Measurements from ENCODE around the gene PPP1R12C. TPM values are rescaled to one million over a fixed set of nuclear protein-coding genes. Genes with fewer than 3 reads are reported as not detected.

Gene PPP1R12C
- total RNA-seq, 1 donor from 2014 or later: 34.0 TPM

DNA sequence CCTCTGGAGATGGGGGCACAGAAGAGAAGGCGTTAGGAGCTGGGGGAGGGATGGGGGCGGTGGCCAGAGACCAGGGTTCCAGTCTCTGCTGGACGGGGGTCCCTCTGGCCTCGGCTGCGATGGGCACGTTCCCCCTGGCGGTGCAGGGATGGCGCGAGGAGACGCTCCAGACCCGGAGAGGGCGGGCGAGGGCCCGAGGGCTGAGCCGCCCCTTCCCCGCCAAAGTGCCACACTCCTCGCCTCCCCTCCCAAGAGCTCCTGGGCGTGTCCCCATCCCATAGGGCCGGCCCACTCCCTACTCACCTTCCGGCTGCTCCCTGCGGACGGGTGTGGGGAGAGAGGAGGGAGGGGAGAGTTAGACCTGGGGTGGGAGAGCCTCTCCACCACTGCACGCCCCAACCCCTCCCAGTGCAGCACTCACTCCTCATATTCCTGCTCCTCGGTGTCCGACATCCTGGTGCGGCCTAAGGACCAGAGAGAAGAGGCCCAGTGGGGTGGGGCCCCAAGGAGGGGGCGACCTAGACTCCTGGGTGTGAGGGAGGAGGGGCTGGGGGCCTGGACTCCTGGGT is 29.4 kb upstream of the PPP1R12C start:
- no peak for DNase-seq

DNA sequence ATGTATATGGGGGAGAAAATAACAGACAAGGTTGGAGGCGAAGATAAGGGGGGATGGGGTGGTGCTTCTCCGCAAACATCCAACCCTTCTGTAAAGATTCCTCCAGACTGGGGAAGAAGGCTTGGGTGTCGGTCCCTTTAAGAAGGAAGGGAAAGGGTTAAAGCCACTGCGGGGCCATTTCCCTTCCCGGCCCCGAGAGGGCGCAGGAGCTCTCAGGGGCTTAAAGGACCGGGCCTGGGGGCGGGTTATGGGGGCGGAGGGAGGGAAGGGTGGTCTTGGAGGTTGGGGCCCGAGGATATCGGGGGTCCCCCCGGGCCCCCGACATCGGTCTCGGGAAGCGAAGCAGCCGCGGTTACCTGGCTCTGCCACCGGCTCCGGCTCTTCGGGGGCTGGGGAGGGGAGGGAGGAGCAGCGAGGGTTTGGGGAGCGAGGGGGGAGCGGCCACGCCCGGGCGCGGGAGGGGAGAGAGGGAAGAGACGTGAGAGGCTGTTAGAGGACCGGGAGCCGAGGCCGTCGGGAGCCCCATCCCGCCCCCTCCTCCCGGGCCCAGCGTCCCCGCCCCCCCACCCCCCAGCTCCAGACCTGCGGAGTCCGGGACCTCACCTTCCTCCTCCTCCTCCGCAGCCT is 28.8 kb upstream of the PPP1R12C start:
- no peak for DNase-seq

DNA sequence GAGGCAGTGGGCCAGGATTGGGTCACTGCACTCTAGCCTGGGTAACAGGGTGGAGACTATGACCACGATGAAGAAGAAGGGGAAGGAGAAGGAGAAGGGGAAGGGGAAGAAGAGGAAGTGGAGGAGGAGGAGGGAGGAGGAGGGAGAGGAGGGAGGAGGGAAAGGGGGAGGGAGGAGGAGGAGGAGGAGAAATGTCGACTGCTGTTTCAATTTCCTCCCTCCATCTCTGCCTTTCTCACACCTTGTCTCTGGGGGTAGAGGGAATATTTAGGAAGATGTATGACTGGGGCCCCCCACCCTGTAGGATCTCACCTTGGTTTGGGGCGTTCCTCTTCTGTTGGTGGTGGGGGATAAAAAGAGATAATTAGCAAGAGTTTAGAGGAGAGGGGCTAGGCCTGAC is 27.8 kb upstream of the PPP1R12C start:
- DNase-seq: no peak

DNA sequence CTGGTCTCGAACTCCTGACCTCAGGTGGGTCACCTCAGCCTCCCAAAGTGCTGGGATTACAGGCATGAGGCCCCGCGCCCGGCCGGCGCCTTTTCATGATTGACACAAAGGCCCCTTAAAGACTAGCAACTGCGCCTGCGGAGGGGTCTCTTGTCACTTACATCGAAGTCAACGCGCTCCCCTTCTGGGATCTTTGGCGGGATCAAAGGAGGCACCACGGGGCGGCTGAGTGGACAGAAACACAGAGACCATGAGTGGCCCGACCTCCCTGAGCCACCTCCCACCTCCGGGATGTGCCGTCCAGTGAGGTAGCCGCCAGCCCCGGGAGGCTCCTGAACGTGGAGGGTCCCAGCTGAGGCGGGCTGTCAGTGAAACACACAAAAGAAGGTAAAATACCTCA is 24.3 kb upstream of the PPP1R12C start:
- no peak for DNase-seq

DNA sequence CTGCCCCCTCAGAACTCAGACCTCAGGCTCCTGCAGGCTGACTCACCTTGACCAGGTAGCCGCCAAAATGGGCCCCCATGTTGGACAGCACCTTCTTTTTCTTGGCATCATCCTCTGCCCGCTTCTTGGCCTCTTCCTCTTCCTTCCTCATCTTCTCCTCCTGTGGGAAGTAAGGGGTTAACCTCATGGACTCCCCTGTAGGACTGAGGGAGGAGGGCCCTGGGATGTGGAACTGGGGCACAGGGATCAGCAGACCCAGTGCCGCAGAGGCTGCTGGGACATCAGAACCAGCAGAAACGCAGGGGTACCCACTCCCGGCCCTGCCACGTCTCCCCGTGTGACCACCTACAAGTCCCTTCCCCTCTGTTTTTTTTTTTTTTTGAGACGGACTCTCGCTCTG is 20.5 kb upstream of the PPP1R12C start:
- no peak for DNase-seq

DNA sequence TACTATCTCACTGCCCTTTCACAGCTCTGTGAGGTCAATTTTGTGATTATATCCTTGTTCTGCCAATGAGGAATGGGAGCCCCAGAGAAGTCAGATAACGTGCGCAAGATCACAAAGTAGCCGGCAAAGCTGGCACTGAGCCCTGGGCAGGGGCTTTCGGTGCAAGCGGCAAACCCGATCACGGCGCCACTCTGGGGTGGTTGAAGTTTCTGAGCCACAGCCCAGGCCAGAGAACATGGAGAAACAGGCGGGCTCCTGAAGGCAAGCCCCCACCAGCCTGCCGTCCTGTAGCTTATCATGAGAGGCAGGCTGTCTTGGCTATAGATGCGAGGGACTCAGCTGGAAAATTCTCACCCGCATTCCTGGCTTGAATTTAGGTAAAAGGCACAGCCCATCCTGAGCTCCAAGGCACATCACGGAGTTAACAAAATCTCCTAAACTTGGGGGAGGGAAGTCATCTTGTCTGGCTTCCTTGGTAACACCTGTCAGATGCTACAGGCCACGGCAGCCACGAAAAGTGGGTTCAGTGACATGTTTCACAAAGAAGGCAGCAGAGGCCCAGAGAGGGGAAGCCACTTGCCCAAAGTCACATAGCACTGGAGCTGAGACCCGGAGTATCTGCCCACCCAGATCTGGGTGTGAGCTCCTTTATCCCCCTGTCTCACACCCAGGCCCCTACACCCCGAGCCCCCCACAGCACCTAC is 19.1 kb upstream of the PPP1R12C start:
- no peak for DNase-seq

DNA sequence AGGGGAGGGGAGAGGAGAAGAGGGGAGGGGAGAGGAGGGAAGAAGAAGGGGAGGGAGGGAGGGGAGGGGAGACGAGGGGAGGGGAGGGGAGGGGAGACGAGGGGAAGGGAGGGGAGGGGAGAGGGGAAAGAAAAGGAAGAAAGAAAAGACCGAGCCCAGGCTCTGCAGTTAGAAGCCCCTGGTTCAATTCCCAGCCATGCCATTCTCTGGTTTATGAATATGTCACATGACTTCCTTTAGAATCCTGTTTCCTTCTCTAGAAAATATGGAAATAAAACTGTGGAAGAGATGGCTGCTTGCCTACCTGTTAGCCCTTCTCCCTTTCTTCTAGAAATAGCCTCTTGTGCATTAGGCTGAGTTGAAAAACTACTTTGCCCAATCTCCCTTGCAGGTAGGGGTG is 17.3 kb upstream of the PPP1R12C start:
- DNase-seq: no peak

DNA sequence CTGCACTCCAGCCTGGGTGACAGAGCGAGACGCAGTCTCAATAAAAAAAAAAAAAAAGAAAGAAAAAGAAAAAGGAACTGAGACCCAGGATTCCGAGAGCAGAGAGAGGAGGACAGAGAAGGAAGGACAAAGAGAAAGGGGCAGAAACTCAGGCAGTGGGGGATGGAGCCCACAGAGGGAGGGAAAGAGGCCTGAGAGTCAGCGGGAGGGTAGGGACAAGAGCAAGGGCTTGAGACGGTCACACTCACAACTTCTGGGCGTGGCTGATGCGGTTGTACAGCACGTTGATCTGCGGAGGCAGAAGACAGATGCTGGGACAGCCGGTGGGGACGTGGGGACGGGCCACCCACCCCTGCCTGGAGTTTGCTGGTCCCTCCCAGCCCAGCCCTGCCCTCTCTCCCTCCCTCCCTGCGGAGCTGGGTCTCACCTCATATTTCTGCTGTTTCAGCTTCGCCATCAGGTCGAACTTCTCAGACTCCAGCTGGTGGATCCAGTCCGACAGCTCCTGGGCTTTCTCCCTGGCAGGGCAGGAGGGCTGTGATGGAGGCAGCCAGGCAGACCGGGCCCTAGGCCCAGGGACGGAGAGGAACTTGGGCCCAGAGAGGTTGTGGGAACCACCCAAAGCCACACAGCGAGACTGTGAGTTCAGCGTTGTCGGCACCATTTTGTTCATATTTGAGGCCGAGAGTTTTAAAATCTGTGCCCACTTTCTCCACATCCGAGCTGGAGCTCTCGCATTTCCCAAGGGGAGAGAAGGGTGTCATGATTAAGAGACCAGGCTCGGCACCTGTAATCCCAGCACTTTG is 16.4 kb upstream of the PPP1R12C start:
- no peak for DNase-seq

DNA sequence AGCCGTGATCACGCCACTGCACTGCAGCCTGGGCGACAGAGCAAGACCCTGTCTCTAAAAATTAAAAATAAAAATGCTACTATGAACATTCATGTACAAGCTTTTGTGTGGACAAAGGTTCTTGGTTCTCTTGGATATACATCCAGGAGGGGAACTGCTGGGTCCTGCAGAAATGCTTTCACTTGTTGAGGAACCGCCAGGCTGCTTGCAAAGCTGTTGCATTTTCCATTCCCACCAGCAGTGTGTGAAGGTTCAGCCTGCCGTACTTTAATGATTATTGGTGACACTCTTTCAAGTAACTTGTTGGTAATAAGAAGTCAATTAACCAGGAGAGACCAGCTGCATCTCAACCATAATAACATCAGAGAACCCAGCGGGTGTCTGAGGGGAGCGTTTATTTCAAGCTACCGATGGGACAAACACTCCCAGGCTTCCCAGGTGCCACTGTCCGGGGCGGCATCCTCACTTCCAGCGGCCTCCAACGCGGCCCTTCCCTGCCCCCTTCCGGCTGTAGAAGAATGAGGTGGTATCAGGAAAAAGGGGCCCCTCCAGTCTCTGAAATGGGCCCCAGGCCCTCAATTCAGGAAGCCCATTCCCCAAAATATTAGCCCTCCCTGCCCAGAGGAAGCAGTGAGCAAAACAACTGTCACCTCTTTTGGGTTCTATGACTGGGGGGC is 15.2 kb upstream of the PPP1R12C start:
- DNase-seq: no peak

DNA sequence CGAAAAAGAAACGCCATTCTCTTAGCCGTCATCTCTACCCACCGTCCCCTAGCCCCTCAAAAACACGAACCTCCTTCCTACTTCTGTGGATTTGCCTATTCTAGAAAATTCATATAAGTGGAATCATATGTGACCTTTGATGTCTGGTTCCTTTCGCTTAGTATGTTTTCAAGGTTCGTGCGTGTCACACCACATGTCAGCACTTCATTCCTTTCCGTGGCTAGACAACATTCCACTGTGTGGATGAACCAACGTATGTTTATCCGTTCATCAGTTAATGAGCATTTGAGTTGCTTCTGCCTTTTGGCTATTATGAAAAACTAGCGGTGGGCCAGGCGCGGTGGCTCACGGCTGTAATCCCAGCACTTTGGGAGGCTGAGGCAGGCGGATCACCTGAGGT is 14.0 kb upstream of the PPP1R12C start:
- DNase-seq: no peak

DNA sequence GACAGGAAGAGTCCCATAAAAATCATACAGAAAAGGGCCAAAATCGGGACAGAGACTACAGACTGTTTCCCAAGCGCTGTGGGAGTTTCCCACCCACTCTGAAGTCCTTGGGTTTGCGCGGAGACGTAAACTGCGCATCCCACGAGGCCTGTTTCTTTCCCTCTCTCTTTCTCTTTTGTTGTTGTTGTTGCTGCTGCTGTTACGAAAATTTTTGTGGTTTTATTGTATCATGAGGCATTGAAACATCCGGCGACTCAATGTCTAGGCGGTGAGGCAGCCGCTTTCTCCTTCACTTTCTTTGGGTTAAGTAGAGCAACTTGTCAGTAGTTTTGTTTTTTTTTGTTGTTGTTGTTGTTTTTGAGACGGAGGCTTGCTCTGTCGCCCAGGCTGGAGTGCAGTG is 1.6 kb upstream of the PPP1R12C start:
- DNase-seq: no peak

DNA sequence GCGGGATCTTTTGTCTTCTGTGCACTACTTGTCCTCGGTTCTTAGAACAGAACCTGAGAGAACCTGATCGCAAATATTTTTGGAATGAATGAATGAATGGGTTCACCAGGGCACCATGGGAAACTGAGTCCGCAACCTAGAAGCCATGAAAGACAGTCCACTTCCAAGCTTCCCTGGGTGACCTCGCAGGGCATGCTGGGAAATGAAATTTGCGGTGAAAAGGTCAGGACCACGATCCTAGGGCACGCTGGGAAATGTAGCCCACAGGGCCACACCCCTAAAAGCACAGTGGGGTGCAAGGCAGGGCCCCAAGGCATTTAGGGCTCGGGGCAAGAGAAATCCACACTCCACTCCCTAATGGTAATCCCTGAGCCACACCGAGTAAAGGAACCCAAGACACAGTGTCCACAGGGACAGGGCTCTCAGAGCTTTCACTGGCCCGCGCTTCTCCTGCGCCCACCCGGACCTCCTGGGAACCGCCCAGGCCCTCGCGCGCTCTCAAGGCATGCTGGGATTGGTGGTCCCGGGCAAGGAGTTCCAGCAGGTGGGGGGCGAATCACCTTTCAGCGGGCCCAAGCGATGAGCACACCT is 1.1 kb upstream of the PPP1R12C start:
- DNase-seq: peak; percentile 31

DNA sequence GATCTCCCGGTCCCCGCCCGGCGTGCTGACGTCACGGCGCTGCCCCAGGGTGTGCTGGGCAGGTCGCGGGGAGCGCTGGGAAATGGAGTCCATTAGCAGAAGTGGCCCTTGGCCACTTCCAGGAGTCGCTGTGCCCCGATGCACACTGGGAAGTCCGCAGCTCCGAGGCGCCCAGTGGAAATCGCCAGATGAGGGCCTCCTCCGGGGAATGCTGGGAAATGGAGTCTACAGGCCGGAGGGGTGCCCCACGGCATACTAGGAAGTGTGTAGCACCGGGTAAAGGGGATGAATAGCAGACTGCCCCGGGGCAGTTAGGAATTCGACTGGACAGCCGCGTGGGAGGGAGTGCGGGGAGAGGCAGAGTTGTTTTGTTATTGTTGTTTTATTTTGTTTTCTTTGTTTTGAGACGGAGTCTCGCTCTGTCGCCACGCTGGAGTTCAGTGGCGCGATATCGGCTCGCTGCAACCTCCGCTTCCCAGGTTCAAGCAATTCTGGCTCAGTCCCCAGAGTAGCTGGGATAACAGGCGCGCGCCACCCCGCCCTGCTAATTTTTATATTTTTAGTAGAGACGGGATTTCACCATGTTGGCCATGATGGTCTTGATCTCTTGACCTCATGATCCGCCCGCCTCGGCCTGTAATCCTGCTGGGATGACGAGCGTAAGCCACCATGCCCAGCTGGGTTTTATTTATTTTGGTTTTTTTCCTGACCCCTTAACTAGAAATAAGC is 390 bp upstream of the PPP1R12C start:
- DNase-seq: peak; percentile 99

DNA sequence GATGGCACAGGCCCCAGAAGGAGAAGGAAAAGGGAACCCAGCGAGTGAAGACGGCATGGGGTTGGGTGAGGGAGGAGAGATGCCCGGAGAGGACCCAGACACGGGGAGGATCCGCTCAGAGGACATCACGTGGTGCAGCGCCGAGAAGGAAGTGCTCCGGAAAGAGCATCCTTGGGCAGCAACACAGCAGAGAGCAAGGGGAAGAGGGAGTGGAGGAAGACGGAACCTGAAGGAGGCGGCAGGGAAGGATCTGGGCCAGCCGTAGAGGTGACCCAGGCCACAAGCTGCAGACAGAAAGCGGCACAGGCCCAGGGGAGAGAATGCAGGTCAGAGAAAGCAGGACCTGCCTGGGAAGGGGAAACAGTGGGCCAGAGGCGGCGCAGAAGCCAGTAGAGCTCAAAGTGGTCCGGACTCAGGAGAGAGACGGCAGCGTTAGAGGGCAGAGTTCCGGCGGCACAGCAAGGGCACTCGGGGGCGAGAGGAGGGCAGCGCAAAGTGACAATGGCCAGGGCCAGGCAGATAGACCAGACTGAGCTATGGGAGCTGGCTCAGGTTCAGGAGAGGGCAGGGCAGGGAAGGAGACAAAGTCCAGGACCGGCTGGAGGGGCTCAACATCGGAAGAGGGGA is 1.1 kb downstream of the PPP1R12C start:
- DNase-seq: no peak

DNA sequence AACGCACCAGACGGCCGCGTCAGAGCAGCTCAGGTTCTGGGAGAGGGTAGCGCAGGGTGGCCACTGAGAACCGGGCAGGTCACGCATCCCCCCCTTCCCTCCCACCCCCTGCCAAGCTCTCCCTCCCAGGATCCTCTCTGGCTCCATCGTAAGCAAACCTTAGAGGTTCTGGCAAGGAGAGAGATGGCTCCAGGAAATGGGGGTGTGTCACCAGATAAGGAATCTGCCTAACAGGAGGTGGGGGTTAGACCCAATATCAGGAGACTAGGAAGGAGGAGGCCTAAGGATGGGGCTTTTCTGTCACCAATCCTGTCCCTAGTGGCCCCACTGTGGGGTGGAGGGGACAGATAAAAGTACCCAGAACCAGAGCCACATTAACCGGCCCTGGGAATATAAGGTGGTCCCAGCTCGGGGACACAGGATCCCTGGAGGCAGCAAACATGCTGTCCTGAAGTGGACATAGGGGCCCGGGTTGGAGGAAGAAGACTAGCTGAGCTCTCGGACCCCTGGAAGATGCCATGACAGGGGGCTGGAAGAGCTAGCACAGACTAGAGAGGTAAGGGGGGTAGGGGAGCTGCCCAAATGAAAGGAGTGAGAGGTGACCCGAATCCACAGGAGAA is 1.9 kb downstream of the PPP1R12C start:
- no peak for DNase-seq

DNA sequence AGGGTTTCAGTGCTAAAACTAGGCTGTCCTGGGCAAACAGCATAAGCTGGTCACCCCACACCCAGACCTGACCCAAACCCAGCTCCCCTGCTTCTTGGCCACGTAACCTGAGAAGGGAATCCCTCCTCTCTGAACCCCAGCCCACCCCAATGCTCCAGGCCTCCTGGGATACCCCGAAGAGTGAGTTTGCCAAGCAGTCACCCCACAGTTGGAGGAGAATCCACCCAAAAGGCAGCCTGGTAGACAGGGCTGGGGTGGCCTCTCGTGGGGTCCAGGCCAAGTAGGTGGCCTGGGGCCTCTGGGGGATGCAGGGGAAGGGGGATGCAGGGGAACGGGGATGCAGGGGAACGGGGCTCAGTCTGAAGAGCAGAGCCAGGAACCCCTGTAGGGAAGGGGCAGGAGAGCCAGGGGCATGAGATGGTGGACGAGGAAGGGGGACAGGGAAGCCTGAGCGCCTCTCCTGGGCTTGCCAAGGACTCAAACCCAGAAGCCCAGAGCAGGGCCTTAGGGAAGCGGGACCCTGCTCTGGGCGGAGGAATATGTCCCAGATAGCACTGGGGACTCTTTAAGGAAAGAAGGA is 2.8 kb downstream of the PPP1R12C start:
- DNase-seq: no peak

DNA sequence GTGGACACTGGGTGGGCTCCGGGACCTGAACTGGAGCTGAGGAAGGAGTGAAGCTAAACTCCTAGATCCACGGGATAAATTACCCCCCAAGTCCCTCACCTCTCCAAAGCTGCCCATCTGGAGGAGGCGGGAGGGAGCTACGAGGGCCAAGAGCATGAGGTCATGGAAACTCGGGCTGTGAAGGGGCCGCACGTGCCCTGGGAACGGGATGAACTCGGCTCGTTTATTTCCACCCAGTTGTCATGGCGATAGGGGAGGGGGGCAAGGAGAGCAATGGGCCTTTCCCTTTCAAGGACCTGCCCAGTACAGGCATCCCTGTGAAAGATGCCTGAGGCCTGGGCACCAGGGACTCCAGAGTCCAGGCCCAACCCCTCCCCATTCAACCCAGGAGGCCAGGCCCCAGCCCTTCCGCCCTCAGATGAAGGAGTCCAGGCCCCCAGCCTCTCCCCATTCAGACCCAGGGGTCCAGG is 3.8 kb downstream of the PPP1R12C start:
- peak; percentile 97 for DNase-seq

DNA sequence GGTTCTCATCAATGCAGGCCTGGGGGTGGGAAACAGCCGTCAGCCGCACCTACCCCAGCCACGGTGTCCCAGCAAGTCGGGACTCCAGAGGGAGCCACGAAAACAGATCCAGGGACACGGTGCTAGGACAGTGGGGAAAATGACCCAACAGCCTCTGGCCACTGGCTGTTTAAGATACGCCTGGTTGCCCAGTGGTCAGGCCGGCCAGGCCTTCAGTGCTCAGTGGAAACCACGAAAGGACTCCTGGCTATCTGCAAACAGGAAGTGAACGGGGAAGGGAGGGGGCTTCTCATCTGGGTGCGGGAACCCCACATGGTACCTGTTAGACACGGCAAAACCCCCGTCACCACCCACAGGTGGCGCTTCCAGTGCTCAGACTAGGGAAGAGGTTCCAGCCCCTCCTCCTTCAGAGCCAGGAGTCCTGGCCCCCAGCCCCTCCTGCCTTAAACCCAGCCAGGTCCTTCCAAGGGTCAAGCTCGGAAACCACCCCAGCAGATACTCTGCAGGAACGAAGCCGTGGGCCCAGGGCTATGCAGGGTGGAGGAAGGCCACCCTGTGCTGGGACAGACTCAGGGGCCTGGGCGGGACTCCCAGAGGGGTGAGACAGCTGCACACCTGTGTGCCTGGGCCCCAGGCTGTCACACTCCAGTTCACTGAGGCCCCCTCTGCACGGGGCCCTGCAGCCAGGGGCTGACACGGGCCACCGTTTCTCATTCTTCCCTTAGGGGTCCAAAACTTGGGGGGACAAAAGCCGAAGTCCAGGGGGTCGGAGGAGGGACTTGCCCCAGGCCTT is 4.5 kb downstream of the PPP1R12C start:
- DNase-seq: no peak

DNA sequence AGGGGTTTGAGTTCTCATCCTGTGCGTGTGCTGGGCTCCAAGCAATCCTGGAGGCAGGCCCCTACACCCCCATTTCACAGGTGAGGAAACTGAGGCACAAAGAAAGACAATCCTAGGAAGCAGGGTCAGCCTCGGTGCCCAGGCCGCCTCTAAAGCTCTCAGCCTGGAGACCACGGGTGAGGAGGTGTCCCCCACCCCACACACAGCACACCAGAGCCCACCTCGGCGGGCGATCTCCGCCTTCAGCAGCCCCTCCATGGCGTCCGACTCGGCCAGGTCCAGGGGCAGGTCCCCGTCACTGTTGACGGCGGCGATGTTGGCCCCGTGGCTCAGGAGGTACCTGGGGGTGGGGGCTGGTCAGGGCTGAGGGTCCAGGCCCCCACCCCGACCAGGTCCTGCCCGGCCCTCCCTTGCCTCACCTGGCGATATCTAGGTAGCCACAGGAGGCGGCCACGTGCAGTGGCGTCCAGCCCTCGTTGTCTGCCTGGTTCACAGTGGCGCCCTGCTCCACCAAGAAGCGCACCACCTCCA is 5.1 kb downstream of the PPP1R12C start:
- DNase-seq: no peak

Data from skin of body (tissue), 2 donors.